ENCODE measurements around the gene MCRS1.
"Not testable (repeated sequence)": the region's sequence is repeated elsewhere in the genome, so short reads cannot be mapped to it uniquely, and the experiment has no call there.

MCRS1 gene

GRCh38 chr12:49536526-49537071 lies 31.3 kb downstream of the MCRS1 start:
- Histone ChIP-seq H3K79me2 (no peaks in the 10 kb centered on the region), H3K4me2 (ENCODE audit: low read length) (no peak overlapping the region), H3K4me3 (ENCODE audit: low read depth, low read length) (no peak overlapping the region), H3K9me3 (ENCODE audit: control insufficient read depth, low read length) (no peaks in the 10 kb centered on the region), H3K36me3 (ENCODE audit: control insufficient read depth, insufficient read depth, low read length) (no peaks in the 10 kb centered on the region), H3K9ac (no peak overlapping the region), H3K27ac (no peak overlapping the region), H3K4me1 (peaks cover 3% of the 10 kb centered on the region), H2AFZ (no peak overlapping the region), H3K27me3 (ENCODE audit: control insufficient read depth, insufficient read depth, low read length) (no peaks in the 10 kb centered on the region)
- TF ChIP-seq CTCF (IDR thresholded peaks at IDR 0.05), result no peak

GRCh38 chr12:49535921-49536525 lies 31.9 kb downstream of the MCRS1 start:
- Histone ChIP-seq H3K27ac (no peak overlapping the region), H3K27me3 (ENCODE audit: control insufficient read depth, insufficient read depth, low read length) (no peaks in the 10 kb centered on the region), H3K36me3 (ENCODE audit: control insufficient read depth, insufficient read depth, low read length) (no peaks in the 10 kb centered on the region), H3K9ac (no peak overlapping the region), H3K9me3 (ENCODE audit: control insufficient read depth, low read length) (no peaks in the 10 kb centered on the region), H3K79me2 (no peaks in the 10 kb centered on the region), H2AFZ (no peak overlapping the region), H3K4me3 (ENCODE audit: low read depth, low read length) (no peak overlapping the region), H3K4me2 (ENCODE audit: low read length) (no peak overlapping the region), H3K4me1 (peaks cover 3% of the 10 kb centered on the region)
- TF ChIP-seq CTCF (IDR thresholded peaks at IDR 0.05), result no peak

- no peak overlapping the region for H3K27ac ChIP-seq
- H3K4me2 ChIP-seq (ENCODE audit: low read length), result no peak overlapping the region
- no peaks in the 10 kb centered on the region for H3K9me3 ChIP-seq (ENCODE audit: control insufficient read depth, low read length)
- H2AFZ ChIP-seq, result no peak overlapping the region
- no peaks in the 10 kb centered on the region for H3K4me1 ChIP-seq
- H3K4me3 ChIP-seq (ENCODE audit: low read depth, low read length), result no peak overlapping the region
- H3K9ac ChIP-seq, result no peak overlapping the region
- H3K79me2 ChIP-seq, result no peaks in the 10 kb centered on the region
- H3K27me3 ChIP-seq (ENCODE audit: control insufficient read depth, insufficient read depth, low read length), result no peaks in the 10 kb centered on the region
- TF ChIP-seq CTCF (IDR thresholded peaks at IDR 0.05), result no peak
- H3K36me3 ChIP-seq (ENCODE audit: control insufficient read depth, insufficient read depth, low read length), result no peaks in the 10 kb centered on the region
These were observed 33.1 kb downstream of the MCRS1 start for GRCh38 chr12:49534731-49535278.

GRCh38 chr12:49534122-49534521 lies 33.8 kb downstream of the MCRS1 start:
- not testable (repeated sequence) for H3K4me1 ChIP-seq; H3K9ac ChIP-seq; H3K4me2 ChIP-seq (ENCODE audit: low read length); H3K9me3 ChIP-seq (ENCODE audit: control insufficient read depth, low read length); H3K79me2 ChIP-seq; H2AFZ ChIP-seq; H3K4me3 ChIP-seq (ENCODE audit: low read depth, low read length); H3K36me3 ChIP-seq (ENCODE audit: control insufficient read depth, insufficient read depth, low read length); H3K27ac ChIP-seq; H3K27me3 ChIP-seq (ENCODE audit: control insufficient read depth, insufficient read depth, low read length)

GRCh38 chr12:49533331-49533730 lies 34.6 kb downstream of the MCRS1 start:
- Histone ChIP-seq H3K9me3 (ENCODE audit: control insufficient read depth, low read length) (no peaks in the 10 kb centered on the region), H3K36me3 (ENCODE audit: control insufficient read depth, insufficient read depth, low read length) (no peaks in the 10 kb centered on the region), H2AFZ (no peak overlapping the region), H3K79me2 (no peaks in the 10 kb centered on the region), H3K4me3 (ENCODE audit: low read depth, low read length) (no peak overlapping the region), H3K27me3 (ENCODE audit: control insufficient read depth, insufficient read depth, low read length) (no peaks in the 10 kb centered on the region), H3K27ac (no peak overlapping the region), H3K9ac (no peak overlapping the region), H3K4me1 (no peaks in the 10 kb centered on the region), H3K4me2 (ENCODE audit: low read length) (no peak overlapping the region)
- no peak for TF ChIP-seq CTCF (IDR thresholded peaks at IDR 0.05)
